GM12891 (cell line): Measurements from ENCODE around the gene MBOAT7.

Source experiments
- POLR2A ChIP-seq: IDR thresholded peaks from 2 replicates; pipeline ENCODE4 v1.6.1; 2011; ENCODE audit warnings: low read depth, low read length, control low read depth
- POLR2AphosphoS5 ChIP-seq: IDR thresholded peaks from 2 replicates; pipeline ENCODE4 v1.6.1; 2011; ENCODE audit warnings: low read depth, low read length, control low read depth
- POU2F2 ChIP-seq: IDR thresholded peaks from 2 replicates; pipeline ENCODE4 v1.6.1; 2011; ENCODE audit warnings: low read depth, mild to moderate bottlenecking, control low read depth, low read length, moderate library complexity
- SPI1 ChIP-seq: IDR thresholded peaks from 2 replicates; pipeline ENCODE4 v1.6.1; 2011; ENCODE audit warnings: low read depth, low read length, control low read depth
- TAF1 ChIP-seq: IDR thresholded peaks from 2 replicates; pipeline ENCODE4 v1.6.1; 2011; ENCODE audit warnings: low read depth, low read length, control low read depth

DNA sequence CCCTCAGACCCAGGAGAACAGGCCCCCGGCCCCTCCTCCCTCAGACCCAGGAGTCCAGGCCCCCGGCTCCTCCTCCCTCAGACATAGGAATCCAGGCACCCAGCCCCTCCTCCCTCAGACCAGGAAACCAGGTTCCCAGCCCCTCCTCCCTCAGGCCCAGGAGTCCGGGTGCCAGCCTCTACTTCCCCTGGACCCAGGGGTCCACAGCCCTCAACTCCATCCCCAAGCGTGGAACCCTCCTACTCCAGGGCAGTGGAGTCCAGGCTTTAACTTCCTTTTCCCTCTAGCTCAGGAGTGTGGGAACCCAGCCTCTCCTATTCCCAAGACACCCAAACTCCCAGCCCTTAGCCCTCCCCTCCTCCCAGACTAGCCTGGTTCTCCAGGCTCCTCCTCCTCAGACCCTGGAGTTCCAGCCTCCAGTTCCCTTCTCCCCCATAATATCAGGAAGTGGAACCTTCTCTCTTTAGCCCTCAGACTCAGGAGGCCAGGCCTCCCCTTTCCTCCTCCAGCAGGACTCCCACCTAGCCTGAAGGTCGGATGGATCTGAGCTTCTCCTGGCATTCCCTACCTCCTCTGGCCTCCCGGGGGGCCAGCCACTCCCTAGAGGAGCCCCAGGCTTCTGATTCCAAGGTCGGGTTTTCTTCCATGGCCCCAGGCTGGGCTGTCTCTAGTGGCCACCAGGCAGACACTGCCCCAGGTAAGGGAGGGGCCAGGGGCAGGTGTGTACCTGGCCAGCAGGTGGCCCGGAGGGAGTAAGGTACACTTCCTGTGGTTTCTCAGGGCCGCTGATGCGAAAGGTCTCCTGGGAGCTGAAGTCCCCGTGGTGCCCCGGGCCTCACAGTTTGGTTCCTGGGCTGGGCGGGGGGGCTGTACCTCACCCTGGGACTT, 16.7 kb downstream of the MBOAT7 start, which contains the start of gene TMC4:
- no peak for TF ChIP-seq POLR2AphosphoS5
- TF ChIP-seq POLR2A: no peak
- no peak for TF ChIP-seq POU2F2
- TF ChIP-seq TAF1: no peak
- TF ChIP-seq SPI1: 0 out of 2 replicates have a peak, but pooled peaks have one; percentile 6
